ENCODE results near the gene NUB1.

NUB1 gene

DNA sequence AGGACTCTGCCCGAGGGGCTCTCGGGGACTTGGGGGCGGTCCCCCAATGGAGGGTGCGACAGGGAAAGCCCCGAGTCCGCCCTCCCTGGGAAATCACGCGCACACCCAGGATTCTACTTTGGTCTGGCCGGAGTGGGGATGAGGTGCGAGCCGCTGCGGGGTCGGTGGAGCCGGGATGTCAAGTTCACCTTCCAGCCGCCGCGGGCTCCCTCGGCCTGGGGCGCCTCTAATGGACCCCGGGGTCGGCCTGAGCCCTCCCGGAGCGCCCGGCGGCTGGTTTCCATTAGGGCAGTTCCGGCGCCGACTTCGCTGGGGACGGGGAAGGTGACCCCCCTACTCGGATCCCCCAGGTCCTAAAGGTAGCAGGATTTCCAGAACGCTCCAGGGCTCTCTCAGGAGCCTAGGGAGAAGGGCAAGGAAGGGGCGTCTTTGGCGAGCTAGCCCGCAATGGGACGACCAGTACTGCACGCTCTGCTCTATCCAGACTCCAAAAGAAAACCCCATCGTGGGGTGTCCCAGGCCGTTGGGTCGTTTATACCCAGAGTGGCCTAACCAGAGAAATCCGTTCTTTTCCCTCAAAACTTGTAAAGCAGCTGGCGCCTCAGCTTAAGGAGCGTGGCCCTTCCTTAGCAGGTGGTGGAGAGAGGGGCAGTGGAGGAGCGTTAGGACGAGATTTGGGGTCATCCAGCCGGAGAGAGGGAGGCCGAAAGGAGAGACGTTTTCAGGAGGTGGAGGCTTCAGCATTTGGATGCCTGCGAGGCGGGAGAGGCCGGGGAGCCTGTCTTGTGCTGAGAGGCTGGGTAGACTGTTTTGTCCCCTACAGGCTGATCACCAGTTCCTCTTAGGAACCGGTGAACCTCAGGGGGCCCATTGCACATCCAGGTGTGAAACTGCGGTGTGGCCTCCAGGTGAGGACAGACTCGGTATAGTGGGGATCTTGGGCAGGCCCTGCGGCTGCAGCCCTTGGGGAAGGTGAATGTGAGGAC is 69.1 kb downstream of the NUB1 start:
- H3K4me3 ChIP-seq (ENCODE audit: low read length) = no peak overlapping the region
- no peak for DNase-seq (ENCODE audit: low read depth, low spot score)

DNA sequence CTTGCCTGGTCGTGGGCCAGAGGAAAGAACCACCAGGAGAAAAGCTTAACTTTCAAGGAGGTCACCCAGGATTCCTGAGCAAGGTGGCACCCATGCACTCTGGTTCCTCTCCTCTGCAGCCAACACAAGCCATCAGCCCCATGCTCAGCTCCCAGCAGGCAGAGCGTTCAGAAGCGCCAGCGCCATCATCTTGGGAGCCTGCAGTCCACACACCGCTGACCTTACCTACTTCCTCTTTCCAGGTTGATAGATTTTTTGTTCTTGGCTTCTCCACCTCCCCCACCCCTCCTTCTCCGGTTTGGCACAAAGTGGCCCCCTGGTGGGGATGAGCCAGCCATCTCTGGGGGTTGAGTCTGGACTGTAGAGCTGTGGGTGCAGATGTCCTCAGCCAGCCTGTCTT is 69.9 kb downstream of the NUB1 start:
- H3K4me3 ChIP-seq (ENCODE audit: low read length) = no peak overlapping the region
- DNase-seq (ENCODE audit: low read depth, low spot score) = no peak

DNA sequence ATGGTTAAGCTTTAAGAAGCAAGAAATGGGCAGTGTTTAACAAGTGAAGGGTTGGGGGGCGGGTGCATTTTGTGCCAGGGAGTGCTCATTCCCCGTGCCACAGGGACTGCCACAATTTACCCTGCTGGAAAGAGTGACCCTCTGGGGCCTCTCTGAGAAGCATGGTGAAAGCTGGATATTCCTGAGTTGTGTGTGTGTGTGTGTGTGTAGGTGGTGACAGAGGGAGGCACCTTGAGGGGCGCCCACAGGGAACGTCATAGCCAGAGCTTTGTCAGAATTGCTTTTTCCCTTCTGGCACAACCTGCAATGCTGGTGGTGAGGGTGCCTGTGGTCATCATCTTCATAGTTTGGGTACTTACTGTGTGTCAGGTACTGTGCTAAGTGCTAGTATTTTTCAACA is 70.7 kb downstream of the NUB1 start:
- DNase-seq (ENCODE audit: low read depth, low spot score) = no peak
- no peak overlapping the region for H3K4me3 ChIP-seq (ENCODE audit: low read length)

DNA sequence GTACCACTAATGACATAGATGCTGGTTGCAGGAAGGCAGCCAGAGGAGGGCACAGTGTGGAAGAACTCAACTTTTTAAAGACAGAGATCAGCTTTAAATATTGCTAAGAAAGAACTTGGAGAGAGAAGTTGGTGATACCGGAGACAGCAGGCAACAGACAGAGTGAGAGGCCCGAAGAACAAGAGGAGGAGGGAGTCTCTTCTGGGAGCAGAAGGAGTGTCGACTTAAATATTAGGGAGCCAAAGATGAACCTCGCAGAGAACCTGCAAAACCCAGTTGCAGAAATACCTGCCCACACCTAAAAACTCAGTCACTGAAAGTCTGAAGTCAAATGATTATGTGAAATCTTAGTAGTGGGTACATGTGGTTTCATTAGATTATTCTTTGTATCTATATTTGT is 71.6 kb downstream of the NUB1 start:
- no peak overlapping the region for H3K4me3 ChIP-seq (ENCODE audit: low read length)
- no peak for DNase-seq (ENCODE audit: low read depth, low spot score)

DNA sequence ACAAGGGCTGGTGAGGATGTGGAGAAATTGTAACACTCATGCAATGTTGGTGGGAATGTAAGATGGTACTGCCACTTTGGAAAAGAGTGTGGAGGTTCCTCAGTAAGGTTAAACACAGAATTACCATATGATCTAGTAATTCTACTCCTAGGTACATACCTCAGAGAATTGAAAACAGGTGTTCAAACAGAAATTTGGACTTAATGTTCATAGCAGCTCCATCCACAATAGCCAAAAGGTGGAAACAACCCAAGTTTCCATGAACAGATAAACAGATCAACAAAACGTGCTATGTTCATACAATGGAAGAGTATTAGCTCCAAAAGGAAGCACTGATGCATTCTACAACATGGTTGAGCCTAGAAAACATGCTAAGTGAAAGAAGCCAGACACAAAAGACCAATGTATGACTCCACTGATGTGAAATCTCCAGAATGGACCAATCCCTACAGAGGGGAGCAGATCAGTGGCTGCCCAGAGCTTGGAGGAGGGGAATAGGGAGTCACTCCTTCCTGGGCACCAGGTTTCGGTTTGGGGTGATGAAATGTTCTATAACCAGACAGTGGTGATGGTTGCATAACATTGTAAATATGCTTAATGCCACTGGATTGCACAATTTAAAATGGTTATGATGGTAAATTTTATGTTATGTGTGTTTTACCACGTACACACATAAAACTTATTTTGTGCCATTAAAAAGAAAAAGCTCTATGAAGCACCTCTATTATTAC is 73.9 kb downstream of the NUB1 start:
- DNase-seq (ENCODE audit: low read depth, low spot score) = no peak

DNA sequence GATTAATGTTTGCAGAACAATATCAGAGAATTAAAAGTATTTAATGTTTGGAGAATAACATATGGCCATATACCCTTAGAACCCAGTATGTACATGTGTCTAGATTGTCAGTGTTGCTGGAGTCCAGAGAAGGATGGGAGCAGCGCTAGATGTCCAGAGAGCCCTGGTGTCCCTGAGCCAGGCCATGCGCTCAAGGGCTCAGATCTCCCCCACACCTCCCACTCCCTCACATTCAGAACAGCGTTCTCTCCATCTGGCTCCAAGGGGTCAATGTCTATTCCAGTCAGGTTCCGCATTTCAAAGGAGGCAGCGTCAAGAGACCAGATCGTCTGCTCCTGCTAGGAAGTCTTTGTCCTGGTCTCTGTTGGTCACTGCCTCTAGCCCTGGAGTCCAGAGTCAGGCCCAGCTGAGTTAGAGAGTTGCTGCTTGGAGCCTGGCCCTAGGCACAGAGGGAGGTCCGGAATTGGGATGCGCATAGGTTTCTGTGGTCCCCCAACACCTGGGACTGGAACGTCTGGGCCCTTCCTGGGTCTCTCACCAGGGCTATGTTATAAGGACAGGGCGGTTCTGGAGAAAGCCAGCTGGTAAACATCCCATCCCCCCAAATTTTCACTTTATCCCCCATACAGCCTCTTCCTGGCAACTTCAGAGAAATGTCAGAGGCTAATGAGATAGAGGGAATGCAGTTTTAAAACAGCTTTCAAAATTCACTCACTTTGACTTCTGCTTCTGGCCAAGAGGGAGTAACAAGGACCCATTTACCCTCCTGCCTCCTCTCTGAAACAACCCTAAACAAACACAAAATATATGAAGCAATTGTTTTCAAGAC is 74.7 kb downstream of the NUB1 start:
- H3K4me3 ChIP-seq (ENCODE audit: low read length) = no peak overlapping the region
- DNase-seq (ENCODE audit: low read depth, low spot score) = no peak

More for the DNA sequence above, 73.9 kb downstream of the NUB1 start:
- no peak overlapping the region for H3K4me3 ChIP-seq (ENCODE audit: low read length)

DNA sequence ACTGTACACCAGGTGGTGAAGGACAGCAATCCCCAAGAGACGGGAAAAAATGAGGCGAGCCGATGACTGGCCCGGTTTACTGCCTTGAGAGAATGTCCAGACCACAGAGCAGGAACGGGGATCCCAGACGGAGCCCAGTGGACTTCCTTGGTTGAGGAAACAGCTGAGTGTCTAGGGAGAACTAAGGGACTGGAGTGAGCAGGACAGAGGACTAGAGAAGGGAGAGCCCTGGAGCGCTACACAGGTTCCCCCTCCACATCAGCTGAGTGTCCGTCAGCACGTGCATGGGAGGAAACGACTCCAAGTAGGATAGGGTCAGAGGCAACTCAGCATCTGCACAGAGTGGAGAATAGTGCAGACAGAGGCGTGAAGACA is 75.3 kb downstream of the NUB1 start:
- no peak overlapping the region for H3K4me3 ChIP-seq (ENCODE audit: low read length)
- no peak for DNase-seq (ENCODE audit: low read depth, low spot score)

DNA sequence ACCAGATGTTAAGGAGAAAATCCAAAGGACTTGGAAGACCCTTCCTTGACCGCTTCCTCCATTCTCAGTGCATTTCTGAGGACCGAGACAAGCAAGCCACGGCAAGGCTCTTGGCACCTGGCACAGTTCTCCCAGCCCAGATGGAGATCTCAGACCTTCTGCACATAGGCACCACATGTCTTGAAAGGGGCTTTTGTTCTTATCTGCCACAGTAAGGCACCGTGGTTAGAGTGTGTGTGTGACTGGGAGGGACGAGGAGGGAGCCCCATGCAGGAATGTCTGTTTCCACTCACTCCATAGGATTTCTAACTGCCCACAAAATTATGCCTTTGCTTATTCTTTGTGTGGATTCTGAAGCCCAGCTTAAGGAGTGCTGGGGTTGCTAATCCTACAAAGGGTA is 78.5 kb downstream of the NUB1 start:
- no peak for DNase-seq (ENCODE audit: low read depth, low spot score)
- no peak overlapping the region for H3K4me3 ChIP-seq (ENCODE audit: low read length)

DNA sequence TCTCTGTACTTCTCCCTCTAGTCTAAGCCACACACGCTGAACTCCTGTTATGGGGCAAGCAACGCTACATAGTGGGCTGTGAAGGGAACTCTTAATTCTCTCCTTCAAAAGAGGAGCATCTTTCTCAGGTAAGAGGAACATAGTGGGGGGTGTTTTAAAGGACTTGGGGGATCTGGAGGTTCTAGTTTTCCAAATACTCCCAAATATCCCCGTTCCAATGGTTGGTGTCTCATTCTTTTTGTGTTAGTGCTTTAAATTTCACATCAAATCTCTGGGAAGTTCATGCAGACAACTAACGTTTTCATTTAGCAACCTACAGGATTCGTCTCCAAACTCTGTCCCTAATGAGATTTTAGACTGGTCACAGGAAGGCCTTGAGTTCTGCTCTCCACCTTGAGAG is 80.6 kb downstream of the NUB1 start:
- no peak for DNase-seq (ENCODE audit: low read depth, low spot score)
- H3K4me3 ChIP-seq (ENCODE audit: low read length) = no peak overlapping the region

DNA sequence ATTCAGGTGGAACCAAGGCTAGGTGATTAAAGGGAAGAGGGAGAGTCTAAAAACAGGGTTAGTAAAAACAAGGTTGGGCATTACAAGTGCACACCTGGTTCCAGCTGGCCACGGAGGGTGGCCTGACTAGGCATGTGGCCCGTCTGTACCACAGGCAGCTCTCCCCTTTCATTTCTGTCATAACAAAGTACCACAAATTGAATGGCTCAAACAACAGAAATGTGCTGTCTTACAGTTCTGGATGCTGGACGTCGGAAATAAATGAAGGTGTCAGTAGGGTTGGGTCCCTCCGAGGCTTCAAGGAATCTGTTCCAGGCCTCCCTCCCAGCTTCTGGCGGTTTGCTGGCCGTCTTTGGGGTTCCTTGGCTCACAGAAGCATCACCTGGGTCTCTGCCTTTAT is 81.6 kb downstream of the NUB1 start:
- DNase-seq (ENCODE audit: low read depth, low spot score) = no peak
- H3K4me3 ChIP-seq (ENCODE audit: low read length) = no peak overlapping the region

DNA sequence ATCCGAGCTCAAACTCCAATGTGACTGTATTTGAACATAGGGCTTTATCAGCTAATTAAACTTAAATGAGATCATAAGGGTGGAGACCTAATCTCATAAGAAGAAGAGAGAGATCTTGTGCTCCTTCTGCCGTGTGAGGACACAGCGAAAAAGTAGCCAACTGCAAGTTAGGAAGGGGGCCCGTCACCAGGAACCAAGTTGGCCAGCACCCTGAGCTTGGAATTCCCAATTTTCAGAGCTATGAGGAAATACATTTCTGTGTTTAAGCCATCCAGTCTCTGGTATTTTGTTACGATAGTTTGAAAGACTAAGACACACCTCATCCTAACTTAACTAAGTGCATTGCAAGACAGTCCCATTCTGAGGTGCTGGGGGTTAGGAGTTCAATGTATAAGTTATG is 82.3 kb downstream of the NUB1 start:
- no peak for DNase-seq (ENCODE audit: low read depth, low spot score)
- H3K4me3 ChIP-seq (ENCODE audit: low read length) = no peak overlapping the region

DNA sequence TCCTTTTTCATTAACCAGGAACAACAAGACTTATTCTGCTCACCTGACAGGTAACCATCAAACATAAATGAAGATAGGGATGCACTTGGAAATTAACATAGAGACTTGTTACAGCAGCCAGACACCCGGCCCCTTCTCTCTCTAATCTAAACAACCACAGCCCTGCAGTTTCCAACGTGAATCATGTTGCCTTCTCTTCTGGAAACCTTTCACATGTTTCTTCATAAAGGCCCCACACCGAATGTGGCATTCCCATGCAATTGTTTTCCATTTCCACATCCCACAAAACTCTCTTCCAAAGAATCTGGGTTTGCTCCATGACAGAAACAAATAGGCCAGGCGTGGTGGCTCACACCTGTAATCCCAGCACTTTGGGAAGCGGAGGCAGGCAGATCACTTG is 83.2 kb downstream of the NUB1 start:
- H3K4me3 ChIP-seq (ENCODE audit: low read length) = no peak overlapping the region
- DNase-seq (ENCODE audit: low read depth, low spot score) = no peak

DNA sequence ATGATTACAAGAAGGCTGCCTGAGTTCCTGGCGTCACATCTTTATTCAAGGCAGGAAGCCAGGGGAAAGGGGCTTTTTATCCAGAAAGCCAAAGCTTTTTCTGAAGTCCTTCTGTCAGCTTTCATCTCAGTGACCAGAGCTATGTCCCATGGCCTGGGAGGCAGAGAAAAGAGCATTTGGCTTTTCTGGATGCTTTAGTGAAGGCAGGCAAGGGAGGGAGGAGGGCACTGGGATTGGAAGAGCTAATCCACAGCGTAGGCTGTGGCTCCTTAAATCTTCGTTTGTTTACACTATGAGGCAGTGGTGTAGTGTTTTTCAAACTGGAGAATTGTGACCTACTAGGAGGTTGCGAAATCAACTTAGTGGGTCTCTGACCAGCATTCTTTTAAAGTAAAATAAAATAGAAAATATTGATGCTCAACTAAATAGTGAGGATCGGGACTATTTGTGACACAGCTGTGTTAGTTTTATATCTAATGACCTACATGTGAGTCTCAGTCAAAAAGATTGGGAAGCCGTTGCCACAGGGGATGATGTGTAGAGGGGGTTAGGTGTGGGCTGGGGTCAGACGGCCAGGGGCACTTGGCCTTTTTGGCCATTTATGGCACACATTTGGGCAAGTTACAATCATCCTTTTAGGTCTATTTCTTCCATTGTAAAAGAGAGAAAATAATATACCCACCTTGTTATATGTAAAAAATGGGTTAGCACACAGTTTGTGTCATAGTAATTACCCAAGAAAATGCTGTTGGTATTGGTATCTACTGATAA is 84.2 kb downstream of the NUB1 start:
- DNase-seq (ENCODE audit: low read depth, low spot score) = no peak
- no peak overlapping the region for H3K4me3 ChIP-seq (ENCODE audit: low read length)

DNA sequence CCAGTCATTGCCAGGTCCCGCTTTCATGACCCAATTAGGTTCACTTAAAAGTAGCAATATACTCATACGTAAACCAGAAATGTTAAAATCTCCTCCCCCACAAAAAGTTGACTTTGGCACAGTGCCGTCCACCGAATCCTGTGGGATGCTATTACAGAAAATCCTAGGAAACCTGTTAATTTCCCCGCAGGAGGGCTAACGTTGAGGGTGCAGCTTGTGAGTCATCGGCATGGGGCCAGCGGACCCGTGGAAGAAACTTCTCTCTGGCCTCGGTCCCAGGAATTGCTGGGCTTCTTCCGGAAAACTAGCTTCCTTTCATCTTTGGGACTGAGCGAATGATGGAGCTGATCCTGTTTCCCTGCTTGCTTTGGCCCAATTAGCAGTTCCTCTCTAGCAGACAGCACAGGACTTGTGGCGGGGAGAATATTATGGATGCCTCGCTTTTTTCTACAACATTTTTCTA is 84.9 kb downstream of the NUB1 start:
- no peak overlapping the region for H3K4me3 ChIP-seq (ENCODE audit: low read length)
- no peak for DNase-seq (ENCODE audit: low read depth, low spot score)

DNA sequence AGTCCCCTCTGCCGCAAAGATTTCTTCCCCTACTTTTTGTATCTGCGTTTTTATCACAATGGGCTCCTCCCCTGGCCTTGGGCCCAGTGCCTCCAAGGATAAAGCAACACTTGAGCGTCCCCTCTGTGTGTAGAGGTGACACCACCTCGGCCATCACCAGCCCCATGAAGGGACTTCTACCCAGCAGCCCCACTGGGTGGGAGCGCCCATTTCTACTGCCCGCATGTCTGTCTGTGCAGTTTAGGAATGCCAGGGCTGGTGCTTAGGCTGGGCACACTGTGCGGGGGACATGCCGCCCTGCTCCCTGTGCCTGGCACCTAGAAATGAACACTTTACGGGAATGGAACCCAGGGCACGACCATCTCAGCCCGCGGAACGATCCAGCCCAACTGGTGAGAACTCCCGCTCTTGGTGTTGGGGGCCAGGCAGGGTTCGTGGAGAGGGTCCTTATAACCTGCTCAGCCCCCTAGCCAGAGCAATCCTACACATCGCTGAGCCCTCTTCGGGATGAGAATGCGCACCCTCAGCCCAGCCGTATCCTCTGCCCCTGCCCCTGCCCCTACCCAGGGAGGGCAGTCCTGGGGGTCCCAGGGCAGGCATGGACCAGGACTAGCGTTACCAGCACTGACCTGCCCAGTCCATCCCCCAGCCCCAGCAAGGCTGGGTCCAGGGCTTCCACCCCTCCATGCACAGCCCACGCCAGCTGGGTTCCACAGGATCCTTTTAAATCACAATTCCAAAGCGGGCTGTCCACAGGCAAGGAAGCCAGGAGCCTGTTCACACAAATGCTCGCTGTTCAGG is 85.5 kb downstream of the NUB1 start:
- DNase-seq (ENCODE audit: low read depth, low spot score) = no peak
- H3K4me3 ChIP-seq (ENCODE audit: low read length) = no peak overlapping the region

DNA sequence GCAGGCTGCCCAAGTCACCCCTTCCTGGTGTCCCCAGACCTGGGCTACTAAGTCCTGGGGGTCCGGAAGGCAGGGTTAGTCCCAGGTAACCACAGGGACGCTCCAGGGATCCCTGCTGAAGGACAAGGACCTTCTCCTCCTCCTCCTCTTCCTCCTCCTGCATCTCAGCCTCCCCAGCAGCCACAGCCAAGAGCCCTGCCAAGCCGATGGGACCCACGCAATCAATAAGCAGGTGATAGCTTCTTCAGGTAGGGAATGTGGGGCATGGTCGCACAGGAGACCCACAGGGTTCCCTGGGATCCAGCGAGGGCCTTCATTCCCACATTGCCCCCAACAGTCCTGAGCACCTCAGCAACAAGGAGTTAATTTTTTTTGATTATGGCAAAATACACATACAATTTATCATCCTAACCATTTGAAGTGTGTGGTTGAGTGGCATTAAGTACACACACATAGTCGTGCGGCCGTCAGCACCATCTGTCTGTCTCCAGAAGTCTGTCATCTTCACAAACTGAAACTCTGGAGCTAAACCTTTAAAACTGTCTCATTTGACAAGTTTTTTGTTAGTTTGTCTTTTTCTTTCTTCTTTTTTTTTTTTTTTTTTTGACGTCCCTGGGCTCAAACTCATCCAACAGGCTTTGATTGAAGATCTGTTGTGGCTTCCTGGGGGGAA is 86.2 kb downstream of the NUB1 start:
- DNase-seq (ENCODE audit: low read depth, low spot score) = peak; percentile 63
- H3K4me3 ChIP-seq (ENCODE audit: low read length) = no peak overlapping the region
